B cell (primary cell): Measurements from ENCODE around the gene JARID2. TPM values are rescaled to one million over a fixed set of nuclear protein-coding genes. Genes with fewer than 3 reads are reported as not detected.
A peak's percentile ranks its signal among the peaks of the same experiment; 100 is the strongest.

ENCODE experiments used
- ATAC-seq: fragments of 200-7000 bp; cut with Tn5 transposase; one replicate; pipeline ENCODE4 v1.10.0; 2021; ENCODE audit warnings: low read depth, mild to moderate bottlenecking, moderate number of reproducible peaks, moderate library complexity
- CTCF ChIA-PET: fragments of 350-600 bp; sonication (Branson Sonifier 250); formaldehyde crosslinking; loops from one replicate; lab custom pipeline; 2021; ENCODE audit warnings: antibody characterized with exemption, inconsistent platforms; lab: Charles Lee
- POLR2A ChIA-PET: fragments of 350-600 bp; sonication (Branson Sonifier 250); formaldehyde crosslinking; loops from one replicate; lab custom pipeline; 2021; ENCODE audit warnings: antibody characterized with exemption; lab: Charles Lee
- DNase-seq: peaks from one replicate; pipeline ENCODE4 v3.0.0; 2013
- H2AFZ ChIP-seq: 2 replicates; pipeline ENCODE4 v1.6.1; 2012; ENCODE audit warnings: mild to moderate bottlenecking, low read depth, low read length; ENCODE audit not compliant: insufficient read depth, poor library complexity, severe bottlenecking
- H3K27ac ChIP-seq, 2 donors: 1 replicate in 1 of 2; 2 replicates in 1 of 2; pipeline ENCODE4 v1.5.1; 2012 to 2013; ENCODE audit warnings: low read length in 2 of 2, mild to moderate bottlenecking in 2 of 2, moderate library complexity in 1 of 2
- H3K27me3 ChIP-seq, 4 experiments: fragments of 200-600 bp in 1 of 4; sonication (generic) in 1 of 4; replicated peaks in 1 of 4; 1 replicate in 2 of 4; 2 replicates in 2 of 4; pipeline versions ENCODE4 v1.6.1 to v1.7.0; 2013 to 2016; ENCODE audit warnings: low read length in 3 of 4, mild to moderate bottlenecking in 2 of 4, mixed read lengths in 1 of 4, moderate library complexity in 1 of 4; ENCODE audit not compliant: insufficient read depth in 4 of 4, control insufficient read depth in 3 of 4; ENCODE audit errors: control extremely low read depth in 1 of 4
- H3K36me3 ChIP-seq, 2 experiments: replicated peaks in 1 of 2; 1 replicate in 1 of 2; 2 replicates in 1 of 2; pipeline versions ENCODE4 v1.6.1 to v1.7.1; 2013; ENCODE audit warnings: low read length in 1 of 2; ENCODE audit not compliant: insufficient read depth in 2 of 2, control insufficient read depth in 1 of 2; ENCODE audit errors: control extremely low read depth in 1 of 2, extremely low read depth in 1 of 2
- H3K4me1 ChIP-seq, 2 donors: fragments of 200-600 bp in 1 of 2; sonication (generic) in 1 of 2; 1 replicate in 1 of 2; 2 replicates in 1 of 2; pipeline versions ENCODE4 v1.5.1 to v1.6.1; 2013 to 2017; ENCODE audit warnings: low read length in 2 of 2; ENCODE audit not compliant: control insufficient read depth in 2 of 2, insufficient read depth in 2 of 2
- H3K4me2 ChIP-seq: replicated peaks from 2 replicates; pipeline ENCODE3; 2012; ENCODE audit warnings: mild to moderate bottlenecking, low read depth, low read length; ENCODE audit not compliant: poor library complexity, severe bottlenecking
- H3K4me3 ChIP-seq, 5 experiments: fragments of 200-600 bp in 1 of 5; sonication (generic) in 1 of 5; 1 replicate in 3 of 5; 2 replicates in 2 of 5; pipeline versions ENCODE4 v1.5.1 to v1.7.0; 2011 to 2016; ENCODE audit warnings: low read length in 4 of 5, mild to moderate bottlenecking in 4 of 5, low read depth in 2 of 5, control low read depth in 1 of 5, moderate library complexity in 1 of 5; ENCODE audit not compliant: insufficient read depth in 1 of 5; ENCODE audit errors: control extremely low read depth in 1 of 5, extremely low read depth in 1 of 5
- H3K79me2 ChIP-seq: fragments of 200-600 bp; sonication (generic); one replicate; pipeline ENCODE4 v1.6.0; 2016; ENCODE audit warnings: low read length; ENCODE audit not compliant: control insufficient read depth, insufficient read depth
- H3K9ac ChIP-seq: fragments of 200-600 bp; sonication (generic); 2 replicates; pipeline ENCODE4 v1.6.1; 2017; ENCODE audit warnings: mild to moderate bottlenecking, low read length, moderate library complexity
- H3K9me3 ChIP-seq, 3 donors: one replicate each; pipeline versions ENCODE4 v1.6.1 to v1.7.1; 2013; ENCODE audit warnings: low read length in 2 of 3; ENCODE audit not compliant: control insufficient read depth in 2 of 3, insufficient read depth in 1 of 3; ENCODE audit errors: control extremely low read depth in 1 of 3
- H4K20me1 ChIP-seq: 2 replicates; pipeline ENCODE4 v1.6.0; 2012; ENCODE audit warnings: mild to moderate bottlenecking, low read length; ENCODE audit not compliant: insufficient read depth, control insufficient read depth, poor library complexity, severe bottlenecking
- H3K27ac Mint-ChIP-seq: one replicate; pipeline ENCODE4 v1.8.0; 2021; ENCODE audit warnings: mixed read lengths
- H3K27me3 Mint-ChIP-seq: one replicate; pipeline ENCODE4 v1.8.0; 2021; ENCODE audit warnings: mixed read lengths
- H3K4me1 Mint-ChIP-seq: one replicate; pipeline ENCODE4 v1.8.0; 2021; ENCODE audit warnings: mixed read lengths
- H3K4me3 Mint-ChIP-seq: one replicate; pipeline ENCODE4 v1.8.0; 2021; ENCODE audit warnings: mixed read lengths
- H3K9me3 Mint-ChIP-seq: one replicate; pipeline ENCODE4 v1.8.0; 2022; ENCODE audit warnings: mixed read lengths; ENCODE audit not compliant: insufficient read depth
- CTCF ChIP-seq: fragments of 200-600 bp; IDR thresholded peaks from one replicate; pipeline ENCODE4 v1.8.0; 2022; ENCODE audit warnings: antibody characterized with exemption, mild to moderate bottlenecking
- EZH2 ChIP-seq: IDR thresholded peaks from 2 replicates; pipeline ENCODE4 v1.6.1; 2012; ENCODE audit warnings: borderline replicate concordance, low read depth, mild to moderate bottlenecking, moderate library complexity, low read length; ENCODE audit not compliant: insufficient read depth, poor library complexity, severe bottlenecking
- WGBS: methylation state at CpG from one replicate; pipeline ENCODE4 v1.1.5; 2013; ENCODE audit warnings: missing lambda C conversion rate; ENCODE audit not compliant: insufficient coverage; 5-methylcytosine and 5-hydroxymethylcytosine counted together
- intact Hi-C: fragments of 100-400 bp; cut with micrococcal nuclease; formaldehyde crosslinking; loops from one replicate; pipeline ENCODE4 v1.10.0; 2022
- polyA plus RNA-seq: library from polyadenylated mRNA; depleted of rRNA; stranded (reverse); fragments of >200 nt; gene quantifications from 2 replicates; pipeline ENCODE4 v1.2.3, GENCODE V29; 2012
- total RNA-seq, 2 donors: library from RNA; stranded (reverse); fragments of 120-200 nt in 1 of 2; gene quantifications; 1 replicate in 1 of 2; 2 replicates in 1 of 2; pipeline versions ENCODE4 v1.2.3 to v1.2.4, GENCODE V29; 2013 to 2022

Gene JARID2
- total and polyA plus RNA-seq, 2 donors (not counting 1 experiment from before 2014, with no cell fraction given): 11.0 to 58.1 TPM

- Histone ChIP-seq H3K27me3 (no peaks in the 10 kb centered on the region), H3K27ac (peak overlapping the region; percentile 28 to 41), H3K4me3 (peak overlapping the region in 1 of 5 experiments; percentile 13), H3K4me2 (peak overlapping the region; percentile 56), H3K9ac (no peak overlapping the region), H3K79me2 (peaks cover 100% of the 10 kb centered on the region), H3K36me3 (no peaks in the 10 kb centered on the region), H3K4me1 (peaks cover 71 to 74% of the 10 kb centered on the region in 2 donors), H3K9me3 (no peaks in the 10 kb centered on the region), H2AFZ (no peak overlapping the region), H4K20me1 (peaks cover 85% of the 10 kb centered on the region)
- intact Hi-C loops: loop anchor here (2.0 to 5.0 kb wide), 2 partner anchors 13 to 37 kb away; no protein-coding TSS in a partner anchor
- ChIA-PET CTCF (interaction anchor here (1.4 kb wide), 1 partner anchor 18 kb away, joined by 5 read pairs; no protein-coding TSS in a partner anchor), POLR2A (no interaction called here)
- no peak for DNase-seq
- Mint-ChIP-seq H3K27ac (peak overlapping the region; percentile 21), H3K9me3 (no peaks in the 10 kb centered on the region), H3K4me3 (peak overlapping the region; percentile 68), H3K4me1 (peaks cover 84% of the 10 kb centered on the region), H3K27me3 (no peaks in the 10 kb centered on the region)
- TF ChIP-seq CTCF (no peak), EZH2 (no peak)
- 56% methylated on average over 3 of the region's 5 CpGs for WGBS
- ATAC-seq: no peak
Observed at GRCh38 chr6:15265787-15266186, 19.9 kb downstream of the JARID2 start.

- DNase-seq (peak; percentile 47), ATAC-seq (peak; percentile 51)
- Histone ChIP-seq H3K79me2 (peaks cover 100% of the 10 kb centered on the region), H3K27ac (peak overlapping the region; percentile 28 to 41), H3K9me3 (no peaks in the 10 kb centered on the region), H3K4me1 (peaks cover 69 to 77% of the 10 kb centered on the region in 2 donors), H2AFZ (no peak overlapping the region), H3K9ac (no peak overlapping the region), H3K4me2 (peak overlapping the region; percentile 56), H3K4me3 (peak overlapping the region in 1 of 5 experiments; percentile 13), H4K20me1 (peaks cover 90% of the 10 kb centered on the region), H3K27me3 (no peaks in the 10 kb centered on the region), H3K36me3 (no peaks in the 10 kb centered on the region)
- Mint-ChIP-seq H3K4me3 (peak overlapping the region; percentile 68), H3K27me3 (no peaks in the 10 kb centered on the region), H3K9me3 (no peaks in the 10 kb centered on the region), H3K27ac (peak overlapping the region; percentile 39), H3K4me1 (peaks cover 85% of the 10 kb centered on the region)
- TF ChIP-seq EZH2 (no peak), CTCF (no peak)
- intact Hi-C loops: loop anchor here (2.0 to 5.0 kb wide), 2 partner anchors 14 to 36 kb away; no protein-coding TSS in a partner anchor
- ChIA-PET POLR2A (interaction anchor here (0.6 to 1.0 kb wide), 2 partner anchors 9 to 12 kb away, joined by 3 to 8 read pairs; no protein-coding TSS in a partner anchor), CTCF (interaction anchor here (0.6 to 1.4 kb wide), 2 partner anchors 19 to 92 kb away, joined by 3 to 5 read pairs; no protein-coding TSS in a partner anchor)
- WGBS: 20% methylated on average over 3 of the region's 11 CpGs
Observed at GRCh38 chr6:15266423-15266996, 20.6 kb downstream of the JARID2 start.
